Measurements from ENCODE around the gene KIAA1586. TPM values are rescaled to one million over a fixed set of nuclear protein-coding genes. Genes with fewer than 3 reads are reported as not detected.

KIAA1586 gene
- total and polyA plus RNA-seq, 2 of the 13 experiments (the other 11 are each of a cell fraction or from before 2014, with no cell fraction given) = 5.5 to 16.9 TPM

DNA sequence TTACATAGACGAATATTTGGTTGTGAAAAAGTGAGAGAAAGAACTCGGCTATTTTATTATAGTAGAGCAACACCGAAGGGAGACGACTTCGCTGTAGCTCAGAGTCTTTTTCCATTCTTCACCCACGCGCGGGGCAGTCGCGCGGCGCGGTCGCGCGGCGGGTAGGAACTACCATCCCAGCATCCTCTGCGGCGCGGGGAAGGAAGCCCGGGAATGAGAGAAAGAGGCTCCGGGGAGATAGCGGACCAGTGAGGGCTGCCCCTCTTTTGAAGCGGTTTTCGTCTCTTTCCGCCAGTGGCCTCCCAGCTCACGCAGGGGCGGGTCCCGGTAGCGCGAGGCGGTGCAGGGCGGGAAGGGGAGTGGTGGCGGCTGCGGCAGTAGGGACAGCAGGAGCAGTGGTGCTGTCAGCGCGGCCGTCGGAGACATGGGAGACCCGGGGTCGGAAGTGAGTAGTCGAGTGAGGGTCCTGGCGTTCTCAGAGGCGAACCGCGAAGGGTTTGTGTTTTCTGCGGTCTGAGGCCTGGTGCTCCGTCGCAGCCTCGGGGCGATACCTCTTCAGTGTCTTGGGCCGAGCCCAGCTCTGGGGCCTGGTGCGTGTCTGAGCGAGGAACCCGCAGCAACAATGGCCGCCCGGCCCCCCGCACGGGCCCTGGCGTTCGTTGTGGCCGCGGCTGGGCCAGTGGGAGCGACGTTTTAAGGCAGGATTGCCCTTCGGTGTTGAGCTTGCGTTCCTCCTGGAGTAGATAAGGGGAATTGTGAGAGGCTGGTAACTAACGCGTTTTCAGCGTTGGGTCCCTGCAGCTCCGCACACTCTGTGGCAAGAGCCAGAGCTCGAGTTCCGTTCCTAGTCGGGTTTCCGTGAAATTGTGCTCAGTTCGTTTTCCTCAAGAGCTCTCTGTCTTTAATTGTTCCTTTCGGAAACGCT, at the start of gene KIAA1586 (continued):
- TF ChIP-seq, protein P1, sequence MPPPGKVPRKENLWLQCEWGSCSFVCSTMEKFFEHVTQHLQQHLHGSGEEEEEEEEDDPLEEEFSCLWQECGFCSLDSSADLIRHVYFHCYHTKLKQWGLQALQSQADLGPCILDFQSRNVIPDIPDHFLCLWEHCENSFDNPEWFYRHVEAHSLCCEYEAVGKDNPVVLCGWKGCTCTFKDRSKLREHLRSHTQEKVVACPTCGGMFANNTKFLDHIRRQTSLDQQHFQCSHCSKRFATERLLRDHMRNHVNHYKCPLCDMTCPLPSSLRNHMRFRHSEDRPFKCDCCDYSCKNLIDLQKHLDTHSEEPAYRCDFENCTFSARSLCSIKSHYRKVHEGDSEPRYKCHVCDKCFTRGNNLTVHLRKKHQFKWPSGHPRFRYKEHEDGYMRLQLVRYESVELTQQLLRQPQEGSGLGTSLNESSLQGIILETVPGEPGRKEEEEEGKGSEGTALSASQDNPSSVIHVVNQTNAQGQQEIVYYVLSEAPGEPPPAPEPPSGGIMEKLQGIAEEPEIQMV (CRISPR knock-in tag; IDR thresholded peaks at IDR 0.05; ENCODE audit: low read depth) = peak; percentile 93
- TF ChIP-seq, protein P2, sequence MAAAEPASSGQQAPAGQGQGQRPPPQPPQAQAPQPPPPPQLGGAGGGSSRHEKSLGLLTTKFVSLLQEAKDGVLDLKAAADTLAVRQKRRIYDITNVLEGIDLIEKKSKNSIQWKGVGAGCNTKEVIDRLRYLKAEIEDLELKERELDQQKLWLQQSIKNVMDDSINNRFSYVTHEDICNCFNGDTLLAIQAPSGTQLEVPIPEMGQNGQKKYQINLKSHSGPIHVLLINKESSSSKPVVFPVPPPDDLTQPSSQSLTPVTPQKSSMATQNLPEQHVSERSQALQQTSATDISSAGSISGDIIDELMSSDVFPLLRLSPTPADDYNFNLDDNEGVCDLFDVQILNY (CRISPR knock-in tag; conservative IDR thresholded peaks at IDR 0.05) = peak; percentile 94
- TF ChIP-seq ETV5 (CRISPR knock-in tag; IDR thresholded peaks at IDR 0.05; ENCODE audit: borderline replicate concordance) = peak; percentile 73; the same call in 1 of the 2 replicates
- 0 out of 2 replicates have a peak, but pooled peaks have one; percentile 27 for TF ChIP-seq ZBTB42 (CRISPR knock-in tag; IDR thresholded peaks at IDR 0.05)
- TF ChIP-seq ZNF619 (CRISPR knock-in tag; IDR thresholded peaks at IDR 0.05) = 0 out of 2 replicates have a peak, but pooled peaks have one; percentile 54
- peak; percentile 82; the same call in 1 of the 2 replicates for TF ChIP-seq ZNF790 (CRISPR knock-in tag; IDR thresholded peaks at IDR 0.05; ENCODE audit: borderline replicate concordance)
- 0 out of 2 replicates have a peak, but pooled peaks have one; percentile 24 for TF ChIP-seq DNMT1 (CRISPR knock-in tag; IDR thresholded peaks at IDR 0.05)
- peak; percentile 72; the same call in 1 of the 2 replicates for TF ChIP-seq TARDBP (CRISPR knock-in tag; IDR thresholded peaks at IDR 0.05)
- TF ChIP-seq, protein P3, sequence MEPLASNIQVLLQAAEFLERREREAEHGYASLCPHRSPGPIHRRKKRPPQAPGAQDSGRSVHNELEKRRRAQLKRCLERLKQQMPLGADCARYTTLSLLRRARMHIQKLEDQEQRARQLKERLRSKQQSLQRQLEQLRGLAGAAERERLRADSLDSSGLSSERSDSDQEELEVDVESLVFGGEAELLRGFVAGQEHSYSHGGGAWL (CRISPR knock-in tag; IDR thresholded peaks at IDR 0.05) = peak; percentile 29; the same call in 1 of the 2 replicates
- TF ChIP-seq, protein P4, sequence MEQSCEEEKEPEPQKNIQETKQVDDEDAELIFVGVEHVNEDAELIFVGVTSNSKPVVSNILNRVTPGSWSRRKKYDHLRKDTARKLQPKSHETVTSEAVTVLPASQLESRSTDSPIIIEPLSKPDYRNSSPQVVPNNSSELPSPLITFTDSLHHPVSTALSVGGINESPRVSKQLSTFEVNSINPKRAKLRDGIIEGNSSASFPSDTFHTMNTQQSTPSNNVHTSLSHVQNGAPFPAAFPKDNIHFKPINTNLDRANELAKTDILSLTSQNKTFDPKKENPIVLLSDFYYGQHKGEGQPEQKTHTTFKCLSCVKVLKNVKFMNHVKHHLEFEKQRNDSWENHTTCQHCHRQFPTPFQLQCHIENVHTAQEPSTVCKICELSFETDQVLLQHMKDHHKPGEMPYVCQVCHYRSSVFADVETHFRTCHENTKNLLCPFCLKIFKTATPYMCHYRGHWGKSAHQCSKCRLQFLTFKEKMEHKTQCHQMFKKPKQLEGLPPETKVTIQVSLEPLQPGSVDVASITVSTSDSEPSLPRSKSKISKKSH (CRISPR knock-in tag; IDR thresholded peaks at IDR 0.05; ENCODE audit: borderline replicate concordance) = 0 out of 2 replicates have a peak, but pooled peaks have one; percentile 52
- TF ChIP-seq SUZ12 (IDR thresholded peaks at IDR 0.05; ENCODE audit: low read depth, low read length) = peak; percentile 37; the same call in 1 of the 2 replicates
- TF ChIP-seq ARHGAP35 (CRISPR knock-in tag; IDR thresholded peaks at IDR 0.05; ENCODE audit: borderline replicate concordance) = 0 out of 2 replicates have a peak, but pooled peaks have one; percentile 30
- TF ChIP-seq ZNF562 (CRISPR knock-in tag; IDR thresholded peaks at IDR 0.05; ENCODE audit: borderline replicate concordance) = 0 out of 2 replicates have a peak, but pooled peaks have one; percentile 59
- peak; percentile 81 for TF ChIP-seq ZNF30 (CRISPR knock-in tag; IDR thresholded peaks at IDR 0.05)
- TF ChIP-seq, protein P5, sequence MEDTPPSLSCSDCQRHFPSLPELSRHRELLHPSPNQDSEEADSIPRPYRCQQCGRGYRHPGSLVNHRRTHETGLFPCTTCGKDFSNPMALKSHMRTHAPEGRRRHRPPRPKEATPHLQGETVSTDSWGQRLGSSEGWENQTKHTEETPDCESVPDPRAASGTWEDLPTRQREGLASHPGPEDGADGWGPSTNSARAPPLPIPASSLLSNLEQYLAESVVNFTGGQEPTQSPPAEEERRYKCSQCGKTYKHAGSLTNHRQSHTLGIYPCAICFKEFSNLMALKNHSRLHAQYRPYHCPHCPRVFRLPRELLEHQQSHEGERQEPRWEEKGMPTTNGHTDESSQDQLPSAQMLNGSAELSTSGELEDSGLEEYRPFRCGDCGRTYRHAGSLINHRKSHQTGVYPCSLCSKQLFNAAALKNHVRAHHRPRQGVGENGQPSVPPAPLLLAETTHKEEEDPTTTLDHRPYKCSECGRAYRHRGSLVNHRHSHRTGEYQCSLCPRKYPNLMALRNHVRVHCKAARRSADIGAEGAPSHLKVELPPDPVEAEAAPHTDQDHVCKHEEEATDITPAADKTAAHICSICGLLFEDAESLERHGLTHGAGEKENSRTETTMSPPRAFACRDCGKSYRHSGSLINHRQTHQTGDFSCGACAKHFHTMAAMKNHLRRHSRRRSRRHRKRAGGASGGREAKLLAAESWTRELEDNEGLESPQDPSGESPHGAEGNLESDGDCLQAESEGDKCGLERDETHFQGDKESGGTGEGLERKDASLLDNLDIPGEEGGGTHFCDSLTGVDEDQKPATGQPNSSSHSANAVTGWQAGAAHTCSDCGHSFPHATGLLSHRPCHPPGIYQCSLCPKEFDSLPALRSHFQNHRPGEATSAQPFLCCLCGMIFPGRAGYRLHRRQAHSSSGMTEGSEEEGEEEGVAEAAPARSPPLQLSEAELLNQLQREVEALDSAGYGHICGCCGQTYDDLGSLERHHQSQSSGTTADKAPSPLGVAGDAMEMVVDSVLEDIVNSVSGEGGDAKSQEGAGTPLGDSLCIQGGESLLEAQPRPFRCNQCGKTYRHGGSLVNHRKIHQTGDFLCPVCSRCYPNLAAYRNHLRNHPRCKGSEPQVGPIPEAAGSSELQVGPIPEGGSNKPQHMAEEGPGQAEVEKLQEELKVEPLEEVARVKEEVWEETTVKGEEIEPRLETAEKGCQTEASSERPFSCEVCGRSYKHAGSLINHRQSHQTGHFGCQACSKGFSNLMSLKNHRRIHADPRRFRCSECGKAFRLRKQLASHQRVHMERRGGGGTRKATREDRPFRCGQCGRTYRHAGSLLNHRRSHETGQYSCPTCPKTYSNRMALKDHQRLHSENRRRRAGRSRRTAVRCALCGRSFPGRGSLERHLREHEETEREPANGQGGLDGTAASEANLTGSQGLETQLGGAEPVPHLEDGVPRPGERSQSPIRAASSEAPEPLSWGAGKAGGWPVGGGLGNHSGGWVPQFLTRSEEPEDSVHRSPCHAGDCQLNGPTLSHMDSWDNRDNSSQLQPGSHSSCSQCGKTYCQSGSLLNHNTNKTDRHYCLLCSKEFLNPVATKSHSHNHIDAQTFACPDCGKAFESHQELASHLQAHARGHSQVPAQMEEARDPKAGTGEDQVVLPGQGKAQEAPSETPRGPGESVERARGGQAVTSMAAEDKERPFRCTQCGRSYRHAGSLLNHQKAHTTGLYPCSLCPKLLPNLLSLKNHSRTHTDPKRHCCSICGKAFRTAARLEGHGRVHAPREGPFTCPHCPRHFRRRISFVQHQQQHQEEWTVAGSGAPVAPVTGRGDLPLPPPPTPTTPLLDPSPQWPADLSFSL (CRISPR knock-in tag; IDR thresholded peaks at IDR 0.05) = peak; percentile 45; the same call in 1 of the 2 replicates
